Immature natural killer cell (primary cell): ENCODE measurements around the gene RAPGEF5. TPM values are rescaled to one million over a fixed set of nuclear protein-coding genes. Genes with fewer than 3 reads are reported as not detected.

Experiments used
- DNase-seq, 3 donors: peaks; one replicate each; pipeline ENCODE4 v3.0.0; 2022; ENCODE audit warnings: mixed read lengths in 1 of 3
- H3K27ac Mint-ChIP-seq, 6 donors: one replicate each; pipeline ENCODE4 v1.8.0; 2020; ENCODE audit warnings: mixed read lengths in 6 of 6, mild to moderate bottlenecking in 5 of 6, inconsistent platforms in 4 of 6, moderate library complexity in 3 of 6
- H3K27me3 Mint-ChIP-seq, 3 donors: one replicate each; pipeline ENCODE4 v1.8.0; 2020 to 2021; ENCODE audit warnings: low read depth in 3 of 3, mild to moderate bottlenecking in 3 of 3, mixed read lengths in 3 of 3, moderate library complexity in 3 of 3, inconsistent platforms in 1 of 3
- H3K36me3 Mint-ChIP-seq, 3 donors: one replicate each; pipeline ENCODE4 v1.8.0; 2020; ENCODE audit warnings: mixed read lengths in 3 of 3, inconsistent platforms in 2 of 3, mild to moderate bottlenecking in 2 of 3
- H3K4me1 Mint-ChIP-seq, 2 donors: one replicate each; pipeline ENCODE4 v1.8.0; 2020; ENCODE audit warnings: inconsistent platforms in 2 of 2, mild to moderate bottlenecking in 2 of 2, mixed read lengths in 2 of 2, moderate library complexity in 1 of 2
- H3K4me3 Mint-ChIP-seq, 5 donors: one replicate each; pipeline ENCODE4 v1.8.0; 2020; ENCODE audit warnings: mild to moderate bottlenecking in 5 of 5, mixed read lengths in 5 of 5, inconsistent platforms in 3 of 5, moderate library complexity in 3 of 5
- H3K9me3 Mint-ChIP-seq, 6 donors: one replicate each; pipeline ENCODE4 v1.8.0; 2020; ENCODE audit warnings: mild to moderate bottlenecking in 6 of 6, mixed read lengths in 6 of 6, inconsistent platforms in 4 of 6, moderate library complexity in 3 of 6
- polyA plus RNA-seq, 3 donors: library from polyadenylated mRNA; unstranded; fragments of 300-500 nt; fragmentation: Illumina TruSeq; gene quantifications; one replicate each; pipeline ENCODE4 v1.2.3, GENCODE V29; 2021

RAPGEF5 gene
- polyA plus RNA-seq, 3 donors from 2014 or later = 0.11 TPM; not detected in 2

GRCh38 chr7:22219036-22219435, 137.9 kb downstream of the RAPGEF5 start:
- Mint-ChIP-seq H3K27ac (no peak overlapping the region), H3K4me3 (no peak overlapping the region), H3K36me3 (no peaks in the 10 kb centered on the region), H3K9me3 (no peaks in the 10 kb centered on the region), H3K4me1 (no peaks in the 10 kb centered on the region), H3K27me3 (peaks cover 2 to 9% (median 2%) of the 10 kb centered on the region in 3 donors)
- no peak for DNase-seq

GRCh38 chr7:22216832-22217475, 140.0 kb downstream of the RAPGEF5 start:
- Mint-ChIP-seq H3K4me3 (no peak overlapping the region), H3K4me1 (no peaks in the 10 kb centered on the region), H3K36me3 (no peaks in the 10 kb centered on the region), H3K9me3 (no peaks in the 10 kb centered on the region), H3K27me3 (peaks cover 0 to 7% (median 3%) of the 10 kb centered on the region in 3 donors), H3K27ac (no peak overlapping the region)
- DNase-seq = no peak

- Mint-ChIP-seq H3K27ac (no peak overlapping the region), H3K4me1 (no peaks in the 10 kb centered on the region), H3K4me3 (no peak overlapping the region), H3K36me3 (no peaks in the 10 kb centered on the region), H3K27me3 (peaks cover 0 to 7% (median 3%) of the 10 kb centered on the region in 3 donors), H3K9me3 (no peaks in the 10 kb centered on the region)
- DNase-seq = no peak
Observed at GRCh38 chr7:22216309-22216708, 140.6 kb downstream of the RAPGEF5 start.

- Mint-ChIP-seq H3K27me3 (peaks cover 0 to 7% (median 3%) of the 10 kb centered on the region in 3 donors), H3K9me3 (no peaks in the 10 kb centered on the region), H3K36me3 (no peaks in the 10 kb centered on the region), H3K27ac (no peak overlapping the region), H3K4me1 (no peaks in the 10 kb centered on the region), H3K4me3 (no peak overlapping the region)
- no peak for DNase-seq
Observed at GRCh38 chr7:22214000-22214399, 143.0 kb downstream of the RAPGEF5 start.

- H3K27ac Mint-ChIP-seq = no peak overlapping the region
- H3K4me3 Mint-ChIP-seq = no peak overlapping the region
- no peak for DNase-seq
- H3K27me3 Mint-ChIP-seq = peaks cover 0 to 7% (median 3%) of the 10 kb centered on the region in 3 donors
- no peaks in the 10 kb centered on the region for H3K4me1 Mint-ChIP-seq
- H3K36me3 Mint-ChIP-seq = no peaks in the 10 kb centered on the region
- no peaks in the 10 kb centered on the region for H3K9me3 Mint-ChIP-seq
Observed at GRCh38 chr7:22213081-22213480, 143.9 kb downstream of the RAPGEF5 start.

GRCh38 chr7:22210967-22211366, 146.0 kb downstream of the RAPGEF5 start:
- no peak overlapping the region for H3K27ac Mint-ChIP-seq
- H3K4me3 Mint-ChIP-seq = no peak overlapping the region
- peaks cover 0 to 7% (median 3%) of the 10 kb centered on the region in 3 donors for H3K27me3 Mint-ChIP-seq
- H3K36me3 Mint-ChIP-seq = no peaks in the 10 kb centered on the region
- H3K9me3 Mint-ChIP-seq = peaks cover 0 to 2% (median 0%) of the 10 kb centered on the region in 6 donors
- no peak for DNase-seq
- H3K4me1 Mint-ChIP-seq = no peaks in the 10 kb centered on the region

- Mint-ChIP-seq H3K4me3 (no peak overlapping the region), H3K4me1 (no peaks in the 10 kb centered on the region), H3K9me3 (peaks cover 0 to 2% (median 0%) of the 10 kb centered on the region in 6 donors), H3K27ac (no peak overlapping the region), H3K36me3 (no peaks in the 10 kb centered on the region), H3K27me3 (peaks cover 0 to 7% (median 3%) of the 10 kb centered on the region in 3 donors)
- DNase-seq = no peak
Observed at GRCh38 chr7:22210355-22210754, 146.6 kb downstream of the RAPGEF5 start.

GRCh38 chr7:22208799-22209198, 148.2 kb downstream of the RAPGEF5 start:
- no peak for DNase-seq
- H3K9me3 Mint-ChIP-seq = peaks cover 0 to 2% (median 0%) of the 10 kb centered on the region in 6 donors
- no peaks in the 10 kb centered on the region for H3K36me3 Mint-ChIP-seq
- no peak overlapping the region for H3K27ac Mint-ChIP-seq
- H3K4me1 Mint-ChIP-seq = no peaks in the 10 kb centered on the region
- H3K27me3 Mint-ChIP-seq = peaks cover 0 to under 1% (median 0%) of the 10 kb centered on the region in 3 donors
- no peak overlapping the region for H3K4me3 Mint-ChIP-seq

- Mint-ChIP-seq H3K36me3 (no peaks in the 10 kb centered on the region), H3K4me1 (no peaks in the 10 kb centered on the region), H3K4me3 (no peak overlapping the region), H3K27ac (no peak overlapping the region), H3K27me3 (no peaks in the 10 kb centered on the region), H3K9me3 (peaks cover 0 to 4% (median 0%) of the 10 kb centered on the region in 6 donors)
- DNase-seq = no peak
Observed at GRCh38 chr7:22207724-22208225, 149.2 kb downstream of the RAPGEF5 start.

GRCh38 chr7:22205631-22206030, 151.3 kb downstream of the RAPGEF5 start:
- Mint-ChIP-seq H3K9me3 (peaks cover 0 to 4% (median 0%) of the 10 kb centered on the region in 6 donors), H3K27me3 (peaks cover 0 to 3% (median 0%) of the 10 kb centered on the region in 3 donors), H3K4me1 (no peaks in the 10 kb centered on the region), H3K27ac (no peak overlapping the region), H3K4me3 (no peak overlapping the region), H3K36me3 (no peaks in the 10 kb centered on the region)
- no peak for DNase-seq

- Mint-ChIP-seq H3K27me3 (peaks cover 0 to 6% (median 0%) of the 10 kb centered on the region in 3 donors), H3K4me3 (no peak overlapping the region), H3K9me3 (peaks cover 0 to 4% (median 0%) of the 10 kb centered on the region in 6 donors), H3K27ac (no peak overlapping the region), H3K36me3 (no peaks in the 10 kb centered on the region), H3K4me1 (no peaks in the 10 kb centered on the region)
- DNase-seq = no peak
Observed at GRCh38 chr7:22204312-22204711, 152.6 kb downstream of the RAPGEF5 start.

- no peak overlapping the region for H3K27ac Mint-ChIP-seq
Observed at GRCh38 chr7:22202141-22202540, 154.8 kb downstream of the RAPGEF5 start.

GRCh38 chr7:22201186-22201880, 155.6 kb downstream of the RAPGEF5 start:
- H3K36me3 Mint-ChIP-seq = no peaks in the 10 kb centered on the region
- no peak overlapping the region for H3K27ac Mint-ChIP-seq
- no peak for DNase-seq

More at GRCh38 chr7:22202141-22202540, 154.8 kb downstream of the RAPGEF5 start:
- Mint-ChIP-seq H3K9me3 (peaks cover 0 to 2% (median 0%) of the 10 kb centered on the region in 6 donors), H3K4me3 (no peak overlapping the region), H3K4me1 (no peaks in the 10 kb centered on the region), H3K36me3 (no peaks in the 10 kb centered on the region), H3K27me3 (peaks cover 0 to 8% (median 0%) of the 10 kb centered on the region in 3 donors)
- no peak for DNase-seq

GRCh38 chr7:22200777-22201176, 156.2 kb downstream of the RAPGEF5 start:
- no peak overlapping the region for H3K27ac Mint-ChIP-seq
- H3K36me3 Mint-ChIP-seq = no peaks in the 10 kb centered on the region
- DNase-seq = no peak
- peaks cover 0 to 2% (median 0%) of the 10 kb centered on the region in 6 donors for H3K9me3 Mint-ChIP-seq
- no peak overlapping the region for H3K4me3 Mint-ChIP-seq
- H3K4me1 Mint-ChIP-seq = no peaks in the 10 kb centered on the region
- H3K27me3 Mint-ChIP-seq = peaks cover 0 to 9% (median 0%) of the 10 kb centered on the region in 3 donors

More at GRCh38 chr7:22201186-22201880, 155.6 kb downstream of the RAPGEF5 start:
- Mint-ChIP-seq H3K4me3 (no peak overlapping the region), H3K4me1 (no peaks in the 10 kb centered on the region), H3K27me3 (peaks cover 0 to 9% (median 0%) of the 10 kb centered on the region in 3 donors), H3K9me3 (peaks cover 0 to 2% (median 0%) of the 10 kb centered on the region in 6 donors)
